Measurements from ENCODE around the gene VCAN.

The VCAN gene

DNA sequence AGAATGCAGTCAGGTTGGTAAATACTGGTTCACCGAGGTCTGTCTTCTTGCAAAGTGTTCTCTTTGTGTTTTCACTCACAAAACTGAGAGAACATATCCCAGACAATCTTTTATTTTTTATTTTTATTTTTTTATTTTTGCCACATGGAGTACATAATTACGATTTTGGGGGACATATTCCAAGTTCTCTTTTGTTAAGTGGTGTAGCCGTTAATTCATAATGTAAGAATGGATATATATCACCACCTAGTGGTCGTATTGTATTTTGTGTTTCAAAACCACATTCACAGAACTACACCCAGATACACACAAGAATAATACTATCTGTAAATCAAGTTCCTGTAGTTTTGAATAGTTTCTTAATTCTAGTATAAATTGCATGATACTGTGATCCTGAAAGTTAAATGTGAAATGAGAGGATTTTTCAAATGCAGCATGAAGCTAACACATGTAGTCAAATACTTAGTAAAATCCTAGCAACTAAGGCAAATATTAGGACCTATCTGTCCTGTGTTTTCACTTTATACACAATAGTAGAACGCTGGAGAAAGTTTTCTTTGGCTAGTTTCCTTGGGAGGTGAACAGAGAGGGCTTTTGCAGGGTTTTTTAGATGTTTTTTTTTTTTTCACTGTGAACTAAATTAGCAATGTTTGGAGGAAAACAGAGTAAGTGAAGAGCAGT lies 92.7 kb downstream of the VCAN start:
- TF ChIP-seq FOXP2 (optimal IDR thresholded peaks at IDR 0.05; ENCODE audit: borderline replicate concordance, extremely low read depth, extremely low read length, insufficient read depth) (no peak), POLR2AphosphoS5 (IDR thresholded peaks at IDR 0.05; ENCODE audit: low read depth, low read length) (no peak), SIN3A (IDR thresholded peaks at IDR 0.05; ENCODE audit: borderline replicate concordance, insufficient read depth, low read length) (no peak), REST (IDR thresholded peaks at IDR 0.05; ENCODE audit: insufficient read depth in 1 of 2, low read depth in 2 of 2, low read length in 2 of 2) (no peak), TAF1 (IDR thresholded peaks at IDR 0.05; ENCODE audit: borderline replicate concordance, insufficient read depth, low read length) (no peak)

DNA sequence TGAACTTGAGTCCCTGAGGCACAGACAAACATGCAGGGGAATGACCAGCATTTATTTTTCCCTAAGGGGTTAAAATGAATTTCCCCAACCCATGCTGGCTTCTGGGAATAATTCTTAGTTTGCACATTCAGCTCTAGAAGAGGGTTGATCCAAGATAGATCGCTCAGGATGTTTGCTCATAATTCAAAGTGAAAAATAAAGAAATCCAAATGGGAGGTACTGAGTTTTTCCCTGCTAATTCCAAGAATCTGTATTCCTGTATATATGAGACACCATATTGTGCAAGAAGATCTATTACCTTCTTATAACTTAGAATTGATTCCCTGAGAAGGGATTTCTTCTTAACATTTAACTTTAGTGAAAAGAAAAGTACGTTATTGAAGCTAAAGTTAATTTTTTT lies 96.2 kb downstream of the VCAN start:
- TF ChIP-seq TAF1 (IDR thresholded peaks at IDR 0.05; ENCODE audit: borderline replicate concordance, insufficient read depth, low read length): no peak
- TF ChIP-seq REST (IDR thresholded peaks at IDR 0.05; ENCODE audit: insufficient read depth in 1 of 2, low read depth in 2 of 2, low read length in 2 of 2): no peak
- TF ChIP-seq SIN3A (IDR thresholded peaks at IDR 0.05; ENCODE audit: borderline replicate concordance, insufficient read depth, low read length): no peak
- no peak for TF ChIP-seq POLR2AphosphoS5 (IDR thresholded peaks at IDR 0.05; ENCODE audit: low read depth, low read length)
- no peak for TF ChIP-seq FOXP2 (optimal IDR thresholded peaks at IDR 0.05; ENCODE audit: borderline replicate concordance, extremely low read depth, extremely low read length, insufficient read depth)

DNA sequence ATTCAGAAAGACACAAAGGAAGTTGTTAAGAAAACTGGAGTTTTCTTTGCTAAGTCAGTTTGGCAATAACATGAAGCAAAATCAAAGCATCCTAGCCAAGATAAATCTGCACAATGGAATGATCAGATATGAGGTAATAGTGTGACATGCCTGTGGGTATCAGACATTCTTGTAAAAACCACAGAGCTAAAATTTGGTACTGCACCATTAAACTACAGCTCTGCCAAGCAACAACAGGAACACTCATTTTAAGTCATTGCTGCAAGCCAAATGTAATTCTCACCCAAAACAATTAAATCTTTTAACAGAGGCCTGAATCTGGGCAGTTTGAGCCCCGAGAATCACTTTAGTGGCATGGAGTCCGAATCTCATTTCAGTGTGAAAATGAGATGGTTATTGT lies 96.6 kb downstream of the VCAN start:
- TF ChIP-seq FOXP2 (optimal IDR thresholded peaks at IDR 0.05; ENCODE audit: borderline replicate concordance, extremely low read depth, extremely low read length, insufficient read depth) (no peak), SIN3A (IDR thresholded peaks at IDR 0.05; ENCODE audit: borderline replicate concordance, insufficient read depth, low read length) (no peak), TAF1 (IDR thresholded peaks at IDR 0.05; ENCODE audit: borderline replicate concordance, insufficient read depth, low read length) (no peak), REST (IDR thresholded peaks at IDR 0.05; ENCODE audit: insufficient read depth in 1 of 2, low read depth in 2 of 2, low read length in 2 of 2) (no peak), POLR2AphosphoS5 (IDR thresholded peaks at IDR 0.05; ENCODE audit: low read depth, low read length) (no peak)

GRCh38 chr5:83570916-83571315 lies 99.4 kb downstream of the VCAN start:
- TF ChIP-seq FOXP2 (optimal IDR thresholded peaks at IDR 0.05; ENCODE audit: borderline replicate concordance, extremely low read depth, extremely low read length, insufficient read depth) (no peak), TAF1 (IDR thresholded peaks at IDR 0.05; ENCODE audit: borderline replicate concordance, insufficient read depth, low read length) (no peak), POLR2AphosphoS5 (IDR thresholded peaks at IDR 0.05; ENCODE audit: low read depth, low read length) (no peak), REST (IDR thresholded peaks at IDR 0.05; ENCODE audit: insufficient read depth in 1 of 2, low read depth in 2 of 2, low read length in 2 of 2) (no peak), SIN3A (IDR thresholded peaks at IDR 0.05; ENCODE audit: borderline replicate concordance, insufficient read depth, low read length) (no peak)
